Measurements from ENCODE around the gene UBE2D2.

DNA sequence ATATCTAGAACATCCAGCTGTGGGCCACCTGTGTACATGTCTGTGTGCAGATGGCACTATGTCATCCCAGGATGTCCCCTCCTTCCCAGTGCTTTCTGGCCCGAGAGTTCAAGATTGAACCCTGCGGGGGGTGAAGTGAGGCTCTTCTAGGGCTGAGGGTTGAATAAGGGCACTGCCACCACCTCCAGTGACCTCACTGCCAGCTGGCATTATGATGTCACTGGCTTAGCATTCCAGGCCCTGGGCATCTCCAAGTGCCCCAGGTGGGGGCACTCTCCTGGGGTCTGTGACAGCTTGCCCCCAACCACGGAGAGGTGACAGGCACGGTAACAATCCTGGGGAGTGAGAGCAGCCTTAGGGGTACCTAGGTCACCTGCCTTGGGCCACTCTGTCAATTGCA lies 114.1 kb downstream of the UBE2D2 start:
- TF ChIP-seq, protein P1, sequence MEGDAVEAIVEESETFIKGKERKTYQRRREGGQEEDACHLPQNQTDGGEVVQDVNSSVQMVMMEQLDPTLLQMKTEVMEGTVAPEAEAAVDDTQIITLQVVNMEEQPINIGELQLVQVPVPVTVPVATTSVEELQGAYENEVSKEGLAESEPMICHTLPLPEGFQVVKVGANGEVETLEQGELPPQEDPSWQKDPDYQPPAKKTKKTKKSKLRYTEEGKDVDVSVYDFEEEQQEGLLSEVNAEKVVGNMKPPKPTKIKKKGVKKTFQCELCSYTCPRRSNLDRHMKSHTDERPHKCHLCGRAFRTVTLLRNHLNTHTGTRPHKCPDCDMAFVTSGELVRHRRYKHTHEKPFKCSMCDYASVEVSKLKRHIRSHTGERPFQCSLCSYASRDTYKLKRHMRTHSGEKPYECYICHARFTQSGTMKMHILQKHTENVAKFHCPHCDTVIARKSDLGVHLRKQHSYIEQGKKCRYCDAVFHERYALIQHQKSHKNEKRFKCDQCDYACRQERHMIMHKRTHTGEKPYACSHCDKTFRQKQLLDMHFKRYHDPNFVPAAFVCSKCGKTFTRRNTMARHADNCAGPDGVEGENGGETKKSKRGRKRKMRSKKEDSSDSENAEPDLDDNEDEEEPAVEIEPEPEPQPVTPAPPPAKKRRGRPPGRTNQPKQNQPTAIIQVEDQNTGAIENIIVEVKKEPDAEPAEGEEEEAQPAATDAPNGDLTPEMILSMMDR (IDR thresholded peaks at IDR 0.05), result no peak
- TF ChIP-seq, protein P2, sequence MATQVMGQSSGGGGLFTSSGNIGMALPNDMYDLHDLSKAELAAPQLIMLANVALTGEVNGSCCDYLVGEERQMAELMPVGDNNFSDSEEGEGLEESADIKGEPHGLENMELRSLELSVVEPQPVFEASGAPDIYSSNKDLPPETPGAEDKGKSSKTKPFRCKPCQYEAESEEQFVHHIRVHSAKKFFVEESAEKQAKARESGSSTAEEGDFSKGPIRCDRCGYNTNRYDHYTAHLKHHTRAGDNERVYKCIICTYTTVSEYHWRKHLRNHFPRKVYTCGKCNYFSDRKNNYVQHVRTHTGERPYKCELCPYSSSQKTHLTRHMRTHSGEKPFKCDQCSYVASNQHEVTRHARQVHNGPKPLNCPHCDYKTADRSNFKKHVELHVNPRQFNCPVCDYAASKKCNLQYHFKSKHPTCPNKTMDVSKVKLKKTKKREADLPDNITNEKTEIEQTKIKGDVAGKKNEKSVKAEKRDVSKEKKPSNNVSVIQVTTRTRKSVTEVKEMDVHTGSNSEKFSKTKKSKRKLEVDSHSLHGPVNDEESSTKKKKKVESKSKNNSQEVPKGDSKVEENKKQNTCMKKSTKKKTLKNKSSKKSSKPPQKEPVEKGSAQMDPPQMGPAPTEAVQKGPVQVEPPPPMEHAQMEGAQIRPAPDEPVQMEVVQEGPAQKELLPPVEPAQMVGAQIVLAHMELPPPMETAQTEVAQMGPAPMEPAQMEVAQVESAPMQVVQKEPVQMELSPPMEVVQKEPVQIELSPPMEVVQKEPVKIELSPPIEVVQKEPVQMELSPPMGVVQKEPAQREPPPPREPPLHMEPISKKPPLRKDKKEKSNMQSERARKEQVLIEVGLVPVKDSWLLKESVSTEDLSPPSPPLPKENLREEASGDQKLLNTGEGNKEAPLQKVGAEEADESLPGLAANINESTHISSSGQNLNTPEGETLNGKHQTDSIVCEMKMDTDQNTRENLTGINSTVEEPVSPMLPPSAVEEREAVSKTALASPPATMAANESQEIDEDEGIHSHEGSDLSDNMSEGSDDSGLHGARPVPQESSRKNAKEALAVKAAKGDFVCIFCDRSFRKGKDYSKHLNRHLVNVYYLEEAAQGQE (IDR thresholded peaks at IDR 0.05; ENCODE audit: insufficient read depth in 1 of 2, low read depth in 2 of 2, low read length in 1 of 2), result no peak
- TF ChIP-seq TCF7L2 (IDR thresholded peaks at IDR 0.05; ENCODE audit: low read depth, low read length), result no peak
